ENCODE data around the gene CAMK4. TPM values are rescaled to one million over a fixed set of nuclear protein-coding genes. Genes with fewer than 3 reads are reported as not detected.

Gene CAMK4
- total and polyA plus RNA-seq, 7 donors = 0.02 to 1.00 (median 0.15) TPM; not detected in 1

DNA sequence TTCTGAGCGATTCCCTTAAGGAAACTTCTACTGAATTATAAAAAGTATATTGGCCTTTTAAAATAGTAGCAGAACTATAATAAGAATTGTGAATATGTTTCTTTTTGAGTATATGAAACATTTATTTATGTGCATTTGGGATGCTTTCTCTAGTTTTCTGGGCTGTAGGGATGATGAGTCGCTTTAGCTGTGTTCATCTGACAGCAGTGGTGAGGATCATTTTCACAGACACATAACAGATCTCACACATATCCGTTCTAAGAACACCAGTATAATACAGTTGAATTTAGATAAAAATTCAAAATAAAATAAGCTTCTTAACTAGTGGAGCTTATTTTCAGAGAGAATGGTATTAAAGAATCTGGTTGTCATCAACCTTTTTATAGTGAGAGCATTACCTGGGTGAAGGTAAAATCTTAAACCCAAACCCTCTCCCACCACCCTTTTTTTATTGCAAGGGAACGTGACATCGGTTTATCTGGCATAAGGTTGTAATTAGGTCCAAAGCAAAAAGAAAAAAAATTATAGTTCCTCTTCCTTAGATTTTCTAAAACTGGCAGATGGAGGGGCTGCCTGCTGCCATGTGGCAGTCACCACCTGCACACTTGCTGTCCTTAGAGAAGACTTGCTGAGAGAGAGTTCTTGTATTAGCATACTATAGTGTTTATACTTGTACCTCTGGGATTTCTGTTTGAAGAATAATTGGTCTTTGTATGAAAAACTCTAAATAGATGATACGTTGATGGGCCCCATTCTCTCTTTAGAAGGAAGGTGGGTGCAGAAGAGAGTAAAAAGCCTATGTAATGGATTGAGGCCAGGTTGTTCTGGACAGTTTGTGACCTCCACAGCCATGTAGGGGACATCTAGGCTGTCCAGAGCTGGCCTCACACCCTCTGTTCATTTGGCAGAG is 86.8 kb downstream of the CAMK4 start:
- H3K9me3 ChIP-seq = no peaks in the 10 kb centered on the region
- 73 to 80% (median 74%) methylated on average over 6 of the region's 6 CpGs for WGBS, 3 donors
- no peak for DNase-seq
- no peak for ATAC-seq
- TF ChIP-seq CTCF (IDR thresholded peaks at IDR 0.05) = no peak
- no peaks in the 10 kb centered on the region for H3K36me3 ChIP-seq (ENCODE audit: insufficient read depth in 1 of 2, low read depth in 1 of 2)
- H3K27ac ChIP-seq = no peak overlapping the region
- no peaks in the 10 kb centered on the region for H3K27me3 ChIP-seq (ENCODE audit: insufficient read depth in 3 of 3, low read length in 2 of 3)
- H3K4me1 ChIP-seq = no peaks in the 10 kb centered on the region
- H3K4me3 ChIP-seq = no peak overlapping the region
- intact Hi-C loops (cut with DNase I) = no loop called here

GRCh38 chr5:111311666-111312065 is 87.5 kb downstream of the CAMK4 start:
- DNase-seq = no peak

GRCh38 chr5:111313017-111313724 is 89.0 kb downstream of the CAMK4 start:
- intact Hi-C loops (cut with DNase I) = no loop called here
- no peak for DNase-seq

More at GRCh38 chr5:111311666-111312065, 87.5 kb downstream of the CAMK4 start:
- H3K4me1 ChIP-seq = no peaks in the 10 kb centered on the region
- no peaks in the 10 kb centered on the region for H3K27me3 ChIP-seq (ENCODE audit: insufficient read depth in 3 of 3, low read length in 2 of 3)
- ATAC-seq = no peak
- no peaks in the 10 kb centered on the region for H3K36me3 ChIP-seq (ENCODE audit: insufficient read depth in 1 of 2, low read depth in 1 of 2)
- intact Hi-C loops (cut with DNase I) = no loop called here
- 16 to 31% (median 17%) methylated on average over 1 of the region's 1 CpG for WGBS, 3 donors
- H3K27ac ChIP-seq = no peak overlapping the region
- no peak overlapping the region for H3K4me3 ChIP-seq
- no peaks in the 10 kb centered on the region for H3K9me3 ChIP-seq
- TF ChIP-seq CTCF (IDR thresholded peaks at IDR 0.05) = no peak

GRCh38 chr5:111320953-111321352 is 96.8 kb downstream of the CAMK4 start:
- WGBS, 3 donors = 13 to 14% (median 14%) methylated on average over 1 of the region's 1 CpG
- Histone ChIP-seq H3K4me1 (no peaks in the 10 kb centered on the region), H3K9me3 (no peaks in the 10 kb centered on the region), H3K36me3 (ENCODE audit: insufficient read depth in 1 of 2, low read depth in 1 of 2) (no peaks in the 10 kb centered on the region), H3K27me3 (ENCODE audit: insufficient read depth in 3 of 3, low read length in 2 of 3) (no peaks in the 10 kb centered on the region), H3K4me3 (no peak overlapping the region), H3K27ac (no peak overlapping the region)
- ATAC-seq (no peak), DNase-seq (no peak)
- intact Hi-C loops (cut with DNase I) = no loop called here
- TF ChIP-seq CTCF (IDR thresholded peaks at IDR 0.05) = no peak

More at GRCh38 chr5:111313017-111313724, 89.0 kb downstream of the CAMK4 start:
- 77 to 84% (median 78%) methylated on average over 2 of the region's 2 CpGs for WGBS, 3 donors
- no peaks in the 10 kb centered on the region for H3K4me1 ChIP-seq
- no peaks in the 10 kb centered on the region for H3K27me3 ChIP-seq (ENCODE audit: insufficient read depth in 3 of 3, low read length in 2 of 3)
- no peaks in the 10 kb centered on the region for H3K9me3 ChIP-seq
- no peaks in the 10 kb centered on the region for H3K36me3 ChIP-seq (ENCODE audit: insufficient read depth in 1 of 2, low read depth in 1 of 2)
- H3K27ac ChIP-seq = no peak overlapping the region
- no peak for TF ChIP-seq CTCF (IDR thresholded peaks at IDR 0.05)
- no peak for ATAC-seq
- H3K4me3 ChIP-seq = no peak overlapping the region

All from psoas muscle (tissue), 8 donors.